ENCODE data around the gene MDFIC.

Gene MDFIC

DNA sequence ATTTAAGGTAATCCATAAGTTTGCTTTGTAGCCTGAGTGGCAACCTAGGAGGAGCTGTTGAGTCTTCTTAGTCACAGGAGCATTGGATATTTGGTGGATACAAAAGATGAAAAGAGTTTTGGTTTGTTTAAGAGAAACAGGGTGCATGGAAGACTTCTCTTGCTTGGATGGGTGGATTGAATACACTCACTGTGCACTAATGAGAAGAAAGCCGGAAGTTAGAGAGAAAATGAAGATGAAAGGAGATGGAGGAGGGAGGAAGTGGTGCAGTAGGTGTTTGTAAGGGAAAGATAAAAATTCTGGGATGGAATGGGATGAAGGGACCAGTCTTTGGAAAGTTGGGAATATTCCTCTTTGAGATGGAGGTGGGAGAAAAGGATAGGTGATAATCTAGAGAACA is 7.7 kb downstream of the MDFIC start:
- no peak for DNase-seq

DNA sequence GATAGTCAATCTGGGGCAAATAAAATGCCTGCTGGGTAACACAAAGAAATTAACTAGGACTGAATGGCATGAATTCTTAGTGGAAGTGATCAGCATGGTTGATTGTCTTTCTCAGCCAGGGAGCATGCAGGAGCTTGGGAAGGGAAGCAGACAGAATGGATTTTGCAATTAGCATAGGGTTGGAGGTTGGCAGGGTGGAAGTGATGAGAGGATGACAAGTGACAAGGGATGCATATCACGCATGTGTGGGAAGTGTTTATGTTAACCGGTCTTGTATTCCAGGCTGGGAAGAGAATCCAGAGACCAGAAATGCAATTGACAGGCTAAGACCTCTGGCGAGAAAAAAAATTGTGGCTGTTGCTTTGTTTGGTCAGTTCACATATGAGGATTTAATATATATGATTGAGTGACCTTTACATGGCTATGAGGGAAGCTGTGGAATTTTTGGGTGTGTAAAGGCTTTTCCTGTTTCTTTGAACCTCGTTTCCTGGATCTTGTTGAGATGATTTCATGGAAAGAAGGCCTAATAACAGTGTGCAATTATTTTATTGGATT is 8.3 kb downstream of the MDFIC start:
- DNase-seq, result no peak

DNA sequence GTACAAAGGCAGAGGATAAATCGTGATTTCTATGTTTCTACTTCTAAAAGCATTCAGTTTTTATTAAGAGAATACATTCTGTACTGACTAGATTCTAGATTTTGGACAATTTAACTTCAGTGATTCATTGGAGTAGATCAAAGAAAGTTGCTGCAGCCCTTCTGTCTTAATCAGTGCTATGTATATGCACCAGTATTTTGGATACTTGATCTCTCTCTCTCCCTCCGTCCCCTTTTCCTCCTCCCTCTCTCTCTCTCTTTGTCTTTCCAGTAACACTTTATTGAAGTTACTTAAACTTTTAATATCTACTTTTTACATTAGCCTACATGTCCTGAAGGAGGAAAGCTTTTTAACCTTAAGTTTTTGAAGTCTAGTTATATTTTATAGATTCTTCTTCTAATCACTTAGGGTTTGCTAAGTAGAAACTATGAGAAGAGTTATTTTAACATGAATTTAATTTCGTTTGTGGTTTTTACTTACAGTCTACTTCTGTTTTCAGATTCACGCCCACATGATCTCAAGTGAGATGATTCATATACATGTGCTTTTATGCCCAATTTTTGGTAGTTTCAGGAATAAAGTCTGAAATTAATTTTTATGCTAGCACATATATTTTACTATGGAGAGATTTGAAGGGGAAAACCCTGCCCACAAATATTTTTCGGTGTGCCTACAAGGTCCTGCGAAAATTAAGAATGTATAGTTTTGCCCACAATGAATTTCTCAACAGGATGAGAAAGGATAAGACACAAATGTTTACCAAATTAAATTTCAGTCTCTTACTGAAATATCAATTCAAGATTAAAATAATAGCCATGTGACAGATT is 9.1 kb downstream of the MDFIC start:
- no peak for DNase-seq

- DNase-seq, result peak; percentile 38 to 47
These were observed 9.7 kb downstream of the MDFIC start for GRCh38 chr7:114931656-114932011.

- no peak for DNase-seq
These were observed 11.1 kb downstream of the MDFIC start for GRCh38 chr7:114932991-114933390.

- no peak for DNase-seq
These were observed 11.8 kb downstream of the MDFIC start for GRCh38 chr7:114933658-114934057.

DNA sequence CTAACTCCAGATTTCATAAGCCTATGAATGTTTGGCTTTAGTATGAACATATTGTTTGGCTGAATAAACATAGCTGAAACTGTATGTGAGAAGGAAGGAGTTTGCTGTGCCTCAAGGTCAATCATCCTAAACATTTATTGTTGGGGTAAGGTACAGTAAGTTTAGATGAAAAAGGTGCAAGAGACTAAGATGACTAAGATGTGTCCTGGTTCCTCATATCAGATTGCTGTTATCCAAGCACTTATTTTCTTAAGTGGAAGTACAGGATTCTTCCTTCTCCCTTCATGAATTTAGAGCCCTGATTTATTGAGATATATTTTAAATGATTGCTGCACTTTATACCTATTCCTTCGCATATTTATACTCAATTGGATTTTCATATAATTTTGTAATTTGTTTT is 12.2 kb downstream of the MDFIC start:
- no peak for DNase-seq

DNA sequence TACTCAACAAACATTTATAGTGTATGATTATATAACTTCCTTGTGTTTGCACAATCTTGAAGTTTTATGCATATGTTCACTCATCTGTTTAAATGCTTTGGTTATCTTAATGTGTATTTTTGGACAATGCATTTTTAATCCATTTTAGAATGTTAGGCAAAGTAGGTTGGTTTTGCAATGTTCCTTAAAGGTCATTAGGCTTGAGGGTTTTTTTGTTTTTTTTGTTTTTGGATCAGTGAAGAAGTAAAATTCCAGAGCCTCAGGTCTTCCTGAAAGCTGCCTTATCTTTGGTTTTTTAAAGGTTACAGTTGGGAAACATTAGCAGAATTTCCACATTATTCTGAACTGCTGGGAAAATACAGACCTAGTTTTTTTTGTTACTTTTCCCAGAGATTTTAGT is 12.8 kb downstream of the MDFIC start:
- no peak for DNase-seq

- DNase-seq, result no peak
These were observed 14.6 kb downstream of the MDFIC start for GRCh38 chr7:114936471-114936870.

GRCh38 chr7:114937446-114937845 is 15.6 kb downstream of the MDFIC start:
- no peak for DNase-seq

DNA sequence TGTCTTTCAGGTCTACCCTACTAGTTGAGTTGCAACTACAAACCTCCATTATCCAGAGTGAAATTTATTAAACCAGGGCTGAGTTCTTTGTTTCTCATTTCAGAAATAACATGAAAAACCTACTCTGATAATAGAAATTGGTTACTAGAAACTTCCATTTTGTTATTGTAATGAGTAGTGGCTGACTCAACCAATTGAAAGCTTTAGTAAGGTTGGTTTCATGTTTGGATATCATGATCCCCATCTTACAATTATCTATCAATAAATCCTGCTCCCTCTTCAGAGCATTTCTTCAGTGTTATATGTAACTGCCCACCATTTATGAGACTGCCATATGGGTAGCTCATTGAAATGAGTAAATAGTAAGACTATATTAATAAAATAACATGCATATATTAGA is 16.9 kb downstream of the MDFIC start:
- DNase-seq, result no peak

DNA sequence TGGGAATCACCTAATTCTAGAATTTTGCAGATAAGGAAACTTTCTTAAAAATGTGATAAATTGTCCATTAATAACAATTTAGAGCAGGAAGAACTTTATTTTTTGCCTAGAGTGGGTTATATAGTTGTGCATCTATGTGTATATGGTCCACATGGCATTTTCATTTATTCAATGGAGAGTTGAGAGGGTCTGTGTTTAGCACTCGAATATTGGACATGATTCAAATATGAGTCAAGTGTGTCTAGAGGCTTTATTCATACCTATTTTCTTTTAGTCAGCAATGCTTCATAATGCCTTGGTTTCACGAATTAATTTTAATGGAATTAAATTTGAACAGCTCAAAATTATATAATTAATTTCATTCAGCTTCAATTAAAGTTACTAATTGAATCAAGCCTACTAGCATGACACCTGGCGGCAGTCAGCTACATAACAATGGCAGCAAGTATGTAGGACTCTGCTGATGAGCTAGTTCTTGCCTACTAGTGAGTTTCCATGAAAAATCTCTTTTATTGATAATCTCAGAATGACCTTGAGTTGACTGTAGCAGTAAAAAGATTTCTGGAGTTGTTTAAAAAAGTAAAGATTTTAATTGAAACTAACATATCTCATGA is 17.7 kb downstream of the MDFIC start:
- DNase-seq, result no peak

- no peak for DNase-seq
These were observed 18.3 kb downstream of the MDFIC start for GRCh38 chr7:114940220-114940619.

DNA sequence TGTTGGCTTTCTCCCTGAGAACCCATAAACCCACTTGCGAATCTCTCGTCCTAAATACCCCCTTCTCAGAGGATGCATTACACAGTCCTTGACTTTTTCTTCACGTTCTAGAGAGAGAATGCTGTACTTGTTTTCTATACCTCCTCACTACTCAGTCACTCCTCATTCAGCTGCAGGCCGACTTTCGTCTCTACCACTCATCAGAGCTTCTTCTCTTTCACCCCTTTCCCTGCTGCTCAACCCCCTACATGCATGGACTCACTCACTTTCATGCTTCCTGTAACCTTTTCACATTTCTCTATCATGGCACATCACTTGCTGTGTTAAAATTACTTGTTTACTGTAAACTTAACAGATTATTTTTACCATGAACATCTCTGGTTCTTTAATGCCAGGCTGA is 19.8 kb downstream of the MDFIC start:
- no peak for DNase-seq

GRCh38 chr7:114942446-114943175 is 20.7 kb downstream of the MDFIC start:
- no peak for DNase-seq

DNA sequence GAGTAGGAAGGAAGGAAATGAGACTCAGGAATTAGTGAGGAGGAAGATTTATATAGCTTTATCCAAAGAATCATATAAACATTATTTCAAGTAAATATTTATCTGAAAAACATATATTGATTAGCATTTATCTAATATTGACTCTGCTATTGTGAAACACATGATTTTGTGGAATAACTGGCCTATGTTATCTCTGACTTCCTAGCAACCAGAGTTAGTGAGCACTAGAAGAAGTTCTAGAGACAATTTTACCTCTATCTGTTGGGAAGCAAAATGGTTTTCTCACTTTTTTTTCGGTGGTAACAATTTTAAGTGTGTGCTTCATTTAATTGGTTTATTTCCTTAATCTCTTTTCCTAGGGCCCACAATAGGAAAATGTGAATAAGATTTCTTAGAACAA is 21.6 kb downstream of the MDFIC start:
- no peak for DNase-seq

GRCh38 chr7:114943953-114944744 is 22.3 kb downstream of the MDFIC start:
- DNase-seq, result no peak

GRCh38 chr7:114944745-114945625 is 23.1 kb downstream of the MDFIC start:
- no peak for DNase-seq

- DNase-seq, result no peak
These were observed 27.3 kb downstream of the MDFIC start for GRCh38 chr7:114949231-114949630.

- DNase-seq, result no peak
These were observed 30.4 kb downstream of the MDFIC start for GRCh38 chr7:114952296-114952695.

DNA sequence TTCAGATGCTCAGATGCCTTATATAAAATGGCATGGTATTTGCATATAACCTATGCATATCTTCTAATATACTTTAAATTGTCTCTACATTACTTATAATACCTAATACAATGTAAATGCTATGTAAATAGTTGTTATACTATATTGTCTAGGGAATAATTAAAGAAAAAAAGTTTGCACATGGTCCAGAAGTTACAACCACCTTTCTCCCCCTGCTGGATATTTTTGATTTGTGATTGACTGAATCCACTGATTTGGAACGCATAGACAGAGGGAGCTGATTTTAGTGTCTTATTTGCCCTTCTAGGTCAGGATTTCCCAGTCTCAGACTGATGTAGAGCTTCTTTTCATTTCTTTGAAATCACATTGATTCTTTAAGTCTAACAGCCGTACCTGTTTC is 31.8 kb downstream of the MDFIC start:
- no peak for DNase-seq

DNA sequence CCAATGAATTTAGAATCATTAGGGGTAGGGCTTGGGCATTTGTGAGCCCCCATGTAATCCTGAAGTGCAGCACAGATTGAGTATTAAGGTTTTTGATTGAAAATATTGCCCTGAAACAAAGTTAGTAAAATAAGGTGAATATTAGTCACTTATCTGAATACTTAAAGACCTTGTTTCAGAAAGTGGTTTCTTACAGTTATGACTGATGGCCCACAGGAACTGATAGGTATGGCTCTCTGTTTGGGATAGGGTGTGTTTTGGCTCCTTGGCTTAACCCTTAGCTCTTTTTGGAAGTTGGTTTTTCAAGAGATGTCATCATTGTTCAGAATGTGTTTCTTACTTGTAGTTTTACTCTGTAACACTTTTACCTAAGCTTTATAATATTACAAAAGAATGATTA is 34.8 kb downstream of the MDFIC start:
- no peak for DNase-seq
